Left lobe of liver (tissue), 2 donors: ENCODE results near the gene HSFX2. TPM values are rescaled to one million over a fixed set of nuclear protein-coding genes. Genes with fewer than 3 reads are reported as not detected.
A peak's percentile ranks its signal among the peaks of the same experiment; 100 is the strongest.
"Not testable (repeated sequence)": the region's sequence is repeated elsewhere in the genome, so short reads cannot be mapped to it uniquely, and the experiment has no call there.

ENCODE experiments used
- ATAC-seq: fragments of 200-7000 bp; cut with Tn5 transposase; one replicate; pipeline ENCODE4 v1.9.1; 2020; ENCODE audit warnings: mild to moderate bottlenecking, moderate library complexity
- DNase-seq: peaks from one replicate; pipeline ENCODE4 v3.0.0-alpha.2; 2020; ENCODE audit warnings: low spot score
- total RNA-seq: library from RNA; stranded (reverse); gene quantifications from one replicate; pipeline ENCODE4 v1.2.1, GENCODE V29; 2021
- donor health status: DM: no; HTN: no; CAD: no; lungs with moderate emphysema.
- donor health status: DM: no; HTN: yes; CAD: no.

The HSFX2 gene, protein sequence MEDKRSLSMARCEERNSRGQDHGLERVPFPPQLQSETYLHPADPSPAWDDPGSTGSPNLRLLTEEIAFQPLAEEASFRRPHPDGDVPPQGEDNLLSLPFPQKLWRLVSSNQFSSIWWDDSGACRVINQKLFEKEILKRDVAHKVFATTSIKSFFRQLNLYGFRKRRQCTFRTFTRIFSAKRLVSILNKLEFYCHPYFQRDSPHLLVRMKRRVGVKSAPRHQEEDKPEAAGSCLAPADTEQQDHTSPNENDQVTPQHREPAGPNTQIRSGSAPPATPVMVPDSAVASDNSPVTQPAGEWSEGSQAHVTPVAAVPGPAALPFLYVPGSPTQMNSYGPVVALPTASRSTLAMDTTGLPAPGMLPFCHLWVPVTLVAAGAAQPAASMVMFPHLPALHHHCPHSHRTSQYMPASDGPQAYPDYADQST
- not detected for total RNA-seq

DNA sequence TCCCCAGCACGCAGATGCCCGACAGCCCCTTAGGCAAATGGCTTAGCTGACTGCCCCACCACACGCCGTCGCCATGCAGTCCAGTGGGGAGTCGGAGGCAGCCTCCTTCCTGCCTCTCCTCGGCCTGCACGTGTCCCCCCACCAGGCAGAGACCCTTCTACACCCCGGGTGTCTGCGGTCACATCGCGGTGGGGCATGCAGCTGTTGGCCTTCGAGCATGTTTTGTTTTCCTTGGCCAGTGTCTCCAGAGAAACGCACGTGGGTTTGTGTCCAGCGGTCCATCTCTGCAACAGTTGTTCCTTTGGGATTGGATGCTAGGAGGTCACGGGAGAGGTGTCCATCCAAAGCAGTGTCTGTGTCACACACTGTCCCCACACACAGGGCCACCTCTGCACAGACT lies at the start of gene HSFX2:
TSS of gene HSFX2 (minus strand) at position 101 of the 400 bp plus-strand sequence. CDS start 614 bp downstream, outside the sequence.
- not testable (repeated sequence) for ATAC-seq, DNase-seq

DNA sequence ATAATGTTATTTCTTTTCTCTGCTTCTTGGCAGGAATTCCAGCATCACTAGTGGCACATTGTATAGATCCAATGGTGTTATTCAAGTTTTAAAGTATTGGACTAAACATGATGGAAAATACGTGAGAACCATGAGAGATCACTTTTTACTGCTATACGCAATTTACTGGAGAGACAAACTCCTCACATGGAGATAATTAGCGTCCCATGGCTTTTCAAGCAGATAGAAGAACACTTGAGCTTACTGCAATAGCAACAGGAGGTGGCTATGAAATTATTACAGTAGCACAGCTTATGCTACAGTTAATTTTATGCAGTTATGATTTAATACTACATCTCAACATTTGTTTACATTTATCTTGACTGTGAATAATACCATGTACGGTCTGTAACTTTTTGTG lies 48.4 kb upstream of the HSFX2 start:
- ATAC-seq (no peak), DNase-seq (no peak)

DNA sequence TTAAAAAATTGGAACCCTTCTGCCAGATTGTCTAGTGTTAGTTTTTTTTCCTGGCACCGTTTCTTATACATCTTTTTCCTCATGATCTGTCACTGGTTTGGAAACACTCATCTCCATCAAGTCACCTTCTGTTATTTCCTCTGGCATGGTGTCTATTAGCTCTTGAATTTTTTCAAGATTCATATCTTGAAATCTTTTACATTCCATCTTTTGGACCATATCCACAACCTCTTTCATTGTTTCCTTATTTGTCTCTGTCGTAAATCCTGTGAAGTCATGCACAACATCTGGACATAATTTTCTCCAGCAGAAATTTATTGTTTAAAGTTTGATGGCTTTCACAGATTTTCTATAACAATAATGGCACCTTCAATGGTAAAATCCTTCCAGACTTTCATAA lies 46.7 kb upstream of the HSFX2 start:
- DNase-seq (no peak), ATAC-seq (no peak)

DNA sequence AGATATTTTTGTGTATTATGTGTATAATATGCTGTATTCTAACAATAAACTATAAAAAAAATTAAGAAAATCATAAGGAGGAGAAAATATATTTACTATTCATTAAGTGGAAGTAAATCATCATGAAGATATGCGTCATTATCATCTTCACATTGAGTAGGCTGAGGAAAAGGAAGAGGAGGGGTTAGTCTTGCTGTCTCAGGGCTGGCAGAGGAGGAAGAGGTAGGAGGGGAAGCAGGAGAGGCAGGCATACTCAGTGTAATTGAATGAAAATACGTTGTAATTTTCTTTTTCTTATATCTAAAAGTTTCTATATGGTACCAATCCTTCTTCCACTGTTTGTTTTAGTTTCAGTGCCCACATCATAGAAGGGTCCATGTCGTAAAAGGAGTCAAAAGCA lies 46.3 kb upstream of the HSFX2 start:
- no peak for ATAC-seq
- DNase-seq, result no peak

DNA sequence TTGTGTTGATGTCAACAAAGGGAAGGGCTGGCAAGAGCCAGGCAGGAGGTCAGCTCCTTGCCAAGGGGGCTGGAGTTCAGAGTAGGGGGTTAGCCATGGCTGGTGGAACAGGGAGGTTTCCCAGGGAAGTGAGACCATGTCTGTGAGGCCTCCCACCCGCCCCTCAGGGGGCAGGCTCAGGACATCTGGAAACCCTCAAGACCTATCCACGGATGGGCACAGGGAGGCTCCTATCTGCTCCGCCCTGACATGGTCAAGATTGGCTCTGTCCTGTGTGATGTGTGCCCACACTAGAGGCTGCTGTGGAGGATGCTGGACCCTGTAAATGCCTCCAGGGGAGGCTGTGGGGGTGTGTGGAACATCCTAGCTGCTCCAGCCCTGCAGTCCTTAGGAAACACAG lies 44.5 kb upstream of the HSFX2 start:
- DNase-seq, result no peak
- ATAC-seq, result no peak

DNA sequence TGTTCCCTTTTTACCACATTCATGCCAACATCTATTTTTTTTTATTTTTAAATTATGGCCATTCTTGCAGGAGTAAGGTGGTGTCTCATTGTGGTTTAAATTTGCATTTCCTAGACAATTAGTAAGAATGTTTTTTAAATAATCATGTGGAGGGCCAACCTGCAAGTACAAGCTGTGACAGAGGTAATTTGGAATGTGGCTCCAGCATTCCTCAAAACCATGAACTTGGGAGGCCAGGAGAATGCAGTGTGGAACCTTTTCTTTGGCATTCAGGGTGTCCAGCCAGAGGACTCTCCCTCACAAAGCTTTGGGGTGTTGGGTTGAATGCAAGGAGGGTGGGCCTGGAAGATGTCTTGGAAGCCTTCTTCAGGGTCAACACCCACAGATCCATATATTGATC lies 43.7 kb upstream of the HSFX2 start:
- ATAC-seq, result no peak
- DNase-seq, result no peak

DNA sequence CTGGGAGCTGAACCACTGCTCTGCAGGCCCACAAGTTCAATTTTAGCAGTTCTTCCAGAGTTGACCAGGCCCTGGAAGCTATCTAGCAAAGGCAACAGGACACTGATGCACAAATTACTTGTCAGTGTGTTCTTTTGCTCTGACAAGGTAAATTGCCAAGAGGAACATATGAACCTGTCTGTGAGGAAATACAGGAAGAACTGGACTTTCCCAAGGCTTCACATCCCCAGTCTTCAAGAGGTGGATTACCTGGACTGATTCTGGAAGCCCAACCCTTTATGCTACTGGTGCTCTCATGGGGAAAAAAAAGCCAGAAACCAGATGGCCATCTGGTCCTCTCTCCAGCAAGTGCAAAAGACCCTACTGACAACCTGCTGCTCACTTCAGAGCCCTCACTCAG lies 38.4 kb upstream of the HSFX2 start:
- no peak for DNase-seq
- ATAC-seq, result no peak

DNA sequence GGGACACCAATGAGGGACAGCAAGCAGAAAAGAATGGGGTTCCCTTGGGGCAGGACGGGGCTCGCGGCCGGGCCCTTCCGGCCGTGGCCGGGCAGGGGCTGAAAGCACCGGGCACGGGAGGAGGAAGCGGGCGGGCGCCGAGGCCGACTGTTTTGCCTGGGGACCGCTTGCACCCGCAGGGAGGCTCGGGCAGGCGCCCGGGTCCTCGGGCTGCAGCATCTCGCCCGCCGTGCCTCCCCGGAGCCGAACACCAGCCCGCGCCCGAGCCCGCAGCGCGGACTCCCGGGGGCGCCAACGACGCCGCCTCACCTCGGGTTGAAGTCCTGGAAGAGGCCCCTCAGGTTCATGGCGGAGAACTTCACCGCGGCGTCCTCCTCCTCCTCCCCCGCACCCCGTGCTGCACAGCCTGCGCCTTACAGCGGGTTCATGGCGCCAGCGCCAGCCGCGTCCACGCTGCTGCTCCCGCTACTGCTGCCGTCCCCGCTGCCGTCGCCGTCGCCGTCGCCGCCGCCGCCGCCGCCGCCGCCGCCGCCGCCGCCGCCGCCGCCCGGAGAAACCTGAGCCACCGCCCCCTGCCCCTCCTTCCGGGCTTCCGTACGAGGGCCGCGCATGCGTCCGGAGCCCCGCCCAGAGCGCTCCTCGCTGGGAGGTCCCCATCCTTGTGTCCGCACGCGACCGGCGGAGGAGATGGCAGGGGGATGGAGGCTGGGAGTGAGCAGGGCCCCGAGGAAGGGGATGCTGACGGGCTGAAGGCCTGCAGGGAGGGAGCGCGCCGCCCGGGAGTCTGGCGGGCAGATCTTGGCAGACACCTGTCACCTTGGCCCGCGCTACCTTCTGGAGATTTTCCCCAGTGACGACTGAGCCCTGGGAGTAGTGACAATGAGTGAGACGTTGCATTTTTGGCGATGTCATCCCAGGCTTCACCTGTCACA lies 36.4 kb upstream of the HSFX2 start, which contains the start of gene TMEM185A:
TSS of gene TMEM185A (minus strand) at position 559 of the 932 bp plus-strand sequence. CDS start at position 347, 212 bp downstream.
- peak; percentile 89 for ATAC-seq
- peak; percentile 71 for DNase-seq

DNA sequence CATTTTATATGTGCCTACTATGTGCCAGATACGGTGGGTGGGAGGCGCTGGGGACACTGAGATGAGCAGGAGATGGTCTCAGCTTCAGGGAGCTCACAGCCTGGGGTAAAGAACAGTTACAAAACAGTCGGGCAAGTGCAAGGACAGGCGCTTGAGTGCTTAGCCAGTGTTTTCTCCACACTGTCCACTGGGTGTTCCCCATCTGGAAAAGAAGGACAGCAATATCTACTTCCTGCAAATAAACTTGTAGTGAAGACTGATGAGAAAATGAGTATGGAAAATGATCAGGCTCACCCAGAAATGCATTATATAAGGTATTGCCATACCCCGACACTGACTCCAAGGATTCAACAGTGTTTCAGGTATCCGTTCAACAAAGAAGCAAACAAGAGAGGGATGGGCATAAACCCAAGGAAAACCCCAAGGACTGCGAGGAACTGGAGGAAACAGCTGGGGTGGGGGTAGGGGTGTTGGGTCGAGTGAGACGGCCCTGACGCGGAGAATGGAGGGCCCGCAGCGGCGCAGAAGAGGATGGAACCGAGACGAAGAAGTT lies 35.6 kb upstream of the HSFX2 start:
- DNase-seq, result no peak
- peak; percentile 81 for ATAC-seq

DNA sequence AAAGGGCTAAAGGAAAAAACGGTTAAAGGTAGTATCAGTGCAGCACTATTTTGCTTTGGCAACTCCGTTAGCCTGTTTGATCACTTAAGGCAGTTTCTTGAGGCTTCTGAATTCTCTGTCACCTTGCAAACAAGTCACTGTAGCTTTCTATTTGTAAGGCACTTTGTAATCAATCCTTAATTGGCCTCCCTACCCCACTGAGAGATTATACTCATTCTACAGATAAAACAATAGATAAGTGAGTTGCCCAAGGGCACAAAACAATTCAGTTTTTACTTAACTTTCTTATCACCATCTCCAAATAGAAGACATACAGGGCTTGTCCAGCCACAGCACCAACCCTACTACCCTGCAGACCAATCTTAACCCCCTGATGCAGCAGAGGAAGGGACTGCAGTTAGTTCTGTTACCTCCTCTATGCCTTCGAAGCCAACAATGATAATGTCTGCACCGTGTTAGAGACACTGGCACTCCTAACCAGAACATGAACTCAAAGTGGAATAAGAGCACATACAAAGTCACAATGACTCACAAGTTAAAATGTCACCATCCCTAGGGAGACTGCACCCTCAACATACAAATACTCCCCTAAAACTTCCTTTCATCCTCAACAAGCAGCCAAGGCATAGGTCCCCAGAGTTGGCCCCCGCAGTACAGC lies 34.7 kb upstream of the HSFX2 start:
- DNase-seq (no peak), ATAC-seq (no peak)

DNA sequence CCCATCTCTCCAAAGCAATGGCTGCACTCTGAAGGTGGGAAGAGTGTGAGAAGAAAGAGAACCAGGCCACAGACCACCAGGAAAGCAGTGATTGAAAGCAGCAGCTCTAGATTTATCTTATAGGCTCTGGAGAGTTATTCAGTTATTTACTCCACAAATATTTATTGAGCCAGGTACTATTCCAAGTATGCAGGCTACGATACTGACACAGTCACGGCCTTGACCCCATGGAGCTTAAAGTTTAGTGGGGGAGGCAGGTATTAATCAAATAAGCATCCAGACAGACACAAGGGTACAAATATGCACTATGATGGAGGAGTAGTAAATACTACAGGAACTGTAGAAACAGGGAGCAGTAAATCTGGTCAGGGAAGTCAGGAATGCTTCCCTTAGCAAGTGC lies 33.7 kb upstream of the HSFX2 start:
- ATAC-seq (no peak), DNase-seq (no peak)

DNA sequence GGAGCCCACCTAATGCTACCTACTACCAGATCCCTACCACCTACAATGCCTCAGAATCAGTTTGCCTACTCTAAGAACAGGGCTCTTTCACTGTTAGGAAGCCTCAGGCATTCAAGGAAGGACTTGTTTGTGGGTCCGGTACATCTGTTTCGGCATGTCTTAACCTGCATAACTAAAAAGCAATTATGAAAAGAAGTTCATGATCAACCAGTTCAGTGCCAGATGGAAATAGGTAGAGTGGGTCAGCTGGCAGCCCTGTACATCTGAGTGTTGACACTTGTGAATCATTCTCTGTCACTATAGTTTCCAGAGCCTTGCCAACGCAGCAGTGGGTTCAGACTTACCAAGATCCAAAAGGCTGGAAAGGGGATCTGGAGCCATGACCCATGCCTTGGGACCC lies 33.2 kb upstream of the HSFX2 start:
- DNase-seq (no peak), ATAC-seq (no peak)

DNA sequence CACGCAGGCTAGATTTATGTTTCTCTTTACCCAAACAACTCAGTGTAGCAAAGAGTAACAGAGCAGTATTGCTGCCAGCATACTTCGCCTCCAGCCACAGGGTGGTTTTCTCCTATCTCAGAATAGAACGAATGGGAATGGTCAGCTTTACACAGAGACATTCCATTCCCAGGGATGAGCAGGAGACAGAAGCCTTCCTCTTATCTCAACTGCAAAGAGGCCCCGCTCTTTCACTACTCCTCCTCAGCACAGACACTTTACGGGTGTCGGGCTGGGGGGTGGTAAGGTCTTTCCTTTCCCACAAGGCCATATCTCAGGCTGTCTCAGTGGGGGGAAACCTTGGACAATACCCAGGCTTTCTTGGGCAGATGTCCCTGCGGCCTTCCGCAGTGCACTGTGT lies 31.7 kb upstream of the HSFX2 start:
- ATAC-seq, DNase-seq: not testable (repeated sequence)

DNA sequence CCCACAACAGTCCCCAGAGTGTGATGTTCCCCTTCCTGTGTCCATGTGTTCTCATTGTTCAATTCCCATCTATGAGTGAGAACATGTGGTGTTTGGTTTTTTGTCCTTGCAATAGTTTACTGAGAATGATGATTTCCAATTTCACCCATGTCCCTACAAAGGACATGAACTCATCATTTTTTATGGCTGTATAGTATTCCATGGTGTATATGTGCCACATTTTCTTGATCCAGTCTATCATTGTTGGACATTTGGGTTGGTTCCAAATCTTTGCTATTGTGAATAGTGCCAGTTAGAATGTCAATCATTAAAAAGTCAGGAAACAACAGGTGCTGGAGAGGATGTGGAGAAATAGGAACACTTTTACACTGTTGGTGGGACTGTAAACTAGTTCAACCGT lies 24.5 kb upstream of the HSFX2 start:
- not testable (repeated sequence) for ATAC-seq, DNase-seq

DNA sequence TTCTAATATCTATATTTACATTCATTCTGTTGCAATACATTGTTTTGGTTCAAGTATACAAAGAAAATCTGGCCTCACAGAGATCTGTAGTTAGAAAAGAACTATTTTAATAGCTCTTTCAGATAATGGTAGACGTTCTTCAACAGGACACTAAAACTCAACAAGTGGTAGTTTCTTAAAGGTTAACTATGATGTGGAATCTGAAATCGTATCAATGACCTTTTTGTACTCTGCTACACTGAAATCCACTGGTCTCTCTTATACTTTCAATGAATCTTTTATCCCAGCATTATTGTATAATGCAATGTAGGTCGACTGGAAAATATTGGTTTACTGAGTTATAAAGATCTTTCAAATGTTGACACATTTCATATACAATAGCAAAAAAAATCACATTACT lies 23.8 kb upstream of the HSFX2 start:
- no peak for DNase-seq
- ATAC-seq, result no peak

DNA sequence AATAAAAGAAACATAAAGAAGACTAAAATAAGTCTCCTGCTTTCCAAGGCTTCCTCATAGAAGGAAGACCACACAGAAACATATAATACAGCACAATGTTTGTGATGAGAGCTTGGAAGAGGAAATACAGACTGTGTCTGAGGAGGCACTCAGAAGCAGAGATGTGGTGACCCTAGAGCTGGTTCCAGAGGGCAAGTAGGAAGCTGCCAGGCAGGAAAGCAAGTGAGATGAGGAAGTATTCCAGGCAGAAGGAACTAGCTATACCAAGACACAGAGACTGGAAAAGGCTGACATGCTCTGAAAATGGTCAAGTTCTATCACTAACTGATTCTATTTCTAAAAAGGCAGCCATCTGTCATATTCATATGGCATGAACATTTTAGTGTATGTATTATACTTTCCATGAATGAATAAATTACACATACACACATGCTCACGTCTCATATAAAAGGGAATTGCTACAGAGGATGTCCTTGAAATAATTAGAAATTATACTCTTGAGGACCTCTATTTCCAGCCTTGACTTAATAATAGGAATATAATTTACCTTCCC lies 16.6 kb upstream of the HSFX2 start:
- DNase-seq (no peak), ATAC-seq (no peak)

DNA sequence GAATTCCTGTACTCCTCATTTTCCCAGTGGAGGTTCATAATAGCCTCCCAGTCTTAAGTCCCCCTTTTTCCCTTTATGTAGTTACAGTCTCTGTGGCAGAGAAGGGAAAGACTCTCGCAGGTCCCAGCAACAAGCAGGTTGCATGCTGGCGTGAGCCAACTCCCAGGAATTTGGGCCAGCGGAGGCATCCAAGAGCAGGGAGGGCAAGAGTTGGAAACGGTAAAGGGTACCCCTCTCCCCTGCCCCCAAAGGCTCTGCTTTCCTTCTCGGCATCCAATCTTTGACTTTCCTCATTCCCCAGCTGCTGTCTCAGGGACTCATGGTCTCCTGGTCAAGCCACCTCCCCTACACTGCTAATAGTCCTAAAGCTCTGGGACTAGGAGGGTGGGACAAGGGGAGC lies 15.4 kb upstream of the HSFX2 start:
- no peak for DNase-seq
- ATAC-seq, result no peak

DNA sequence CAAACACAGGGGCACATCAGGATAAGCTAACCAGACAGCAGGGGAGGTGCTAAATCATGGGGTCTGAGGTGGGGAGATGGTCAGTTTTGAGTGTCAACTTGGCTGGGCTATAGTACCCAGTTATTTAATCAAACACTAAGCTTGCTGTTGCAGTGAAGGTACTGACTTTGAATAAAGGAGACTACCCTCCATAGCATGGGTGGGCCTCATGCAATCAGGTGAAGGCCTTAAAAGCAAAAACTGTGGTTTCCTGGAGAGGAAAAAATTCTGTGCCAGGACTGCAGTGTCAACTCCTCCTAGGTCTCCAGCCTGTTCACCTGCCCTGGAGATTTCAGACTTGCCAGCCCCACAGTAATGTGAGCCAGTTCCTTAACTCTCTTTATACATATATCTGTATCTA lies 12.6 kb upstream of the HSFX2 start:
- DNase-seq (no peak), ATAC-seq (no peak)

DNA sequence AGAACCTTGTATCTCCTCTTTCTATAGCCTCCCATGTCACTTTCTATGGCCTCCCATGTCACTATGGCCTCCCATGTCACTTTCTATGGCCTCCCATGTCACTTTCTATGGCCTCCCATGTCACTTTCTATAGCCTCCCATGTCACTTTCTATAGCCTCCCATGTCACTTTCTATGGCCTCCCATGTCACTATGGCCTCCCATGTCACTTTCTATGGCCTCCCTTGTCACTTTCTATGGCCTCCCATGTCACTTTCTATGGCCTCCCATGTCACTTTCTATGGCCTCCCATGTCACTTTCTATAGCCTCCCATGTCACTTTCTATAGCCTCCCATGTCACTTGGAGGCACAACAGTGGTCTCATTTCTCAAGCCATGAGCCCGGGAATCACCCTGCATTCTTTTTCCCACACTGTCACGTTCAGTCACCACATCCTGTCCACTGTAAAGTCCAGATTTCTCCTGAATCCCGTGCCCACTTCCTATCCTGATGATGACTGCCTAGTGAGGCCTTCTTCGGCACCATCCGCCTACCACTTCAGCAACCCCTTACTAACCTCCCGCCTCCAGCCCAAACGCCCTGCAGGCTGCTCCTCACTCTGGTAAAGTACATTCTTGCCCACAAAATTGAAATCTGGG lies 10.3 kb upstream of the HSFX2 start:
- not testable (repeated sequence) for DNase-seq, ATAC-seq

DNA sequence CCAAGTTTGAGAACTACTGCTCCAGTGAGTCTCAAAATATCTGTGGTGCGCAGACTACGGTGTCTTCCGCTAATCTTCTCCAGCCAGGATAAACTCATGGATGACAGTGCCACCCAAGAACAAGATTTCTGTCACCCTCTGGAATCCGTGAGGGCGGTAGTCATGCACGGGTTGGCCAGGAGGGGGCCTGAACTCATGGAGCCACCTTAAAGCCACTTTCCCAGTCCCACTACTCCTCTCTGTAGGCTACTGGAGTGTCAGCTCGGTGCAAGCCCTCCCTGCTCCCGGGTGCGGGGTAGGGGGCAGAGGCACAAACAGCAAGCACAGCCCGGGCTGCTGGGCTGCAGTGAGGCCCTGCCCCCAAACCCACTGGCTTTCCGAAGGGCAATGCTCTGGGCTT lies 3.5 kb upstream of the HSFX2 start:
- DNase-seq, ATAC-seq: not testable (repeated sequence)
